GM23338 (cell line): ENCODE data around the gene UST. TPM values are rescaled to one million over a fixed set of nuclear protein-coding genes. Genes with fewer than 3 reads are reported as not detected.

ENCODE experiments used
- ATAC-seq: fragments of 200-7000 bp; cut with Tn5 transposase; 3 replicates; pipeline ENCODE4 v1.9.1; 2020
- DNase-seq: peaks from one replicate; pipeline ENCODE4 v3.0.0-alpha.2; 2015; ENCODE audit warnings: low spot score
- H2AFZ ChIP-seq: fragments of 200-600 bp; sonication (generic); 2 replicates; pipeline ENCODE4 v1.8.0; 2016; ENCODE audit warnings: antibody characterized with exemption, mild to moderate bottlenecking, moderate library complexity
- H3F3A ChIP-seq: fragments of 200-600 bp; sonication (generic); replicated peaks from 2 replicates; pipeline ENCODE4 v1.8.0; 2017; ENCODE audit warnings: antibody characterized with exemption, mixed run types, low read depth
- H3K27ac ChIP-seq: fragments of 200-600 bp; sonication (generic); 2 replicates; pipeline ENCODE4 v1.6.1; 2016; ENCODE audit warnings: low read depth
- H3K27me3 ChIP-seq: fragments of 200-600 bp; sonication (generic); 2 replicates; pipeline ENCODE4 v1.8.0; 2016; ENCODE audit warnings: mild to moderate bottlenecking, mixed run types, moderate library complexity; ENCODE audit not compliant: insufficient read depth
- H3K36me3 ChIP-seq: fragments of 200-600 bp; sonication (generic); 2 replicates; pipeline ENCODE4 v1.8.0; 2016; ENCODE audit warnings: mild to moderate bottlenecking; ENCODE audit not compliant: insufficient read depth
- H3K4me1 ChIP-seq: fragments of 200-600 bp; sonication (generic); 2 replicates; pipeline ENCODE4 v1.8.0; 2016; ENCODE audit warnings: mild to moderate bottlenecking, moderate library complexity; ENCODE audit not compliant: insufficient read depth
- H3K4me2 ChIP-seq: fragments of 200-600 bp; sonication (generic); 2 replicates; pipeline ENCODE4 v1.7.1; 2017; ENCODE audit warnings: mixed run types
- H3K4me3 ChIP-seq: fragments of 200-600 bp; sonication (generic); 2 replicates; pipeline ENCODE4 v1.6.1; 2016; ENCODE audit warnings: mixed run types
- H3K79me2 ChIP-seq: fragments of 200-600 bp; sonication (generic); replicated peaks from 2 replicates; pipeline ENCODE4 v1.8.0; 2017; ENCODE audit warnings: mild to moderate bottlenecking; ENCODE audit not compliant: insufficient read depth
- H3K9me2 ChIP-seq: fragments of 200-600 bp; sonication (generic); 2 replicates; pipeline ENCODE4 v1.8.0; 2017; ENCODE audit not compliant: insufficient read depth
- H4K20me1 ChIP-seq: fragments of 200-600 bp; sonication (generic); replicated peaks from 2 replicates; pipeline ENCODE4 v1.8.0; 2017; ENCODE audit warnings: mild to moderate bottlenecking; ENCODE audit not compliant: insufficient read depth
- H3K27ac Mint-ChIP-seq: 2 replicates; pipeline ENCODE4 v1.8.0; 2020; ENCODE audit warnings: inconsistent platforms, mild to moderate bottlenecking, moderate library complexity, mixed read lengths
- H3K27me3 Mint-ChIP-seq: 3 replicates; pipeline ENCODE4 v1.8.0; 2022; ENCODE audit warnings: low read depth, mild to moderate bottlenecking, moderate library complexity, mixed read lengths, inconsistent platforms; ENCODE audit not compliant: insufficient read depth, poor library complexity
- H3K36me3 Mint-ChIP-seq: 3 replicates; pipeline ENCODE4 v1.8.0; 2021; ENCODE audit warnings: low read depth, mild to moderate bottlenecking, inconsistent platforms, moderate library complexity, mixed read lengths
- H3K4me1 Mint-ChIP-seq: 3 replicates; pipeline ENCODE4 v1.8.0; 2020; ENCODE audit warnings: mild to moderate bottlenecking, inconsistent platforms, mixed read lengths
- H3K4me3 Mint-ChIP-seq: 3 replicates; pipeline ENCODE4 v1.8.0; 2021; ENCODE audit warnings: moderate library complexity, mild to moderate bottlenecking, inconsistent platforms, mixed read lengths
- H3K9me3 Mint-ChIP-seq: 3 replicates; pipeline ENCODE4 v1.8.0; 2020; ENCODE audit warnings: moderate library complexity, mild to moderate bottlenecking, inconsistent platforms, mixed read lengths
- CREB1 ChIP-seq: fragments of 250-450 bp; sonication (Bioruptor Pico); IDR thresholded peaks from 2 replicates; pipeline ENCODE4 v1.5.0; 2020; ENCODE audit warnings: low read depth, mild to moderate bottlenecking, moderate library complexity
- ETS1 ChIP-seq: IDR thresholded peaks from 2 replicates; pipeline ENCODE4 v1.6.1; 2016; ENCODE audit warnings: antibody characterized with exemption
- EZH2 ChIP-seq: fragments of 200-600 bp; sonication (generic); IDR thresholded peaks from one replicate; pipeline ENCODE4 v1.8.0; 2017; ENCODE audit warnings: antibody characterized with exemption, mild to moderate bottlenecking, low read depth; ENCODE audit not compliant: unreplicated experiment
- EZH2phosphoT487 ChIP-seq: fragments of 200-600 bp; sonication (generic); IDR thresholded peaks from one replicate; pipeline ENCODE4 v1.8.1; 2018; ENCODE audit warnings: antibody characterized with exemption; ENCODE audit not compliant: unreplicated experiment
- JUNB ChIP-seq: IDR thresholded peaks from one replicate; pipeline ENCODE4 v1.6.1; 2016; ENCODE audit warnings: antibody characterized with exemption; ENCODE audit not compliant: unreplicated experiment
- NANOG ChIP-seq: IDR thresholded peaks from 2 replicates; pipeline ENCODE4 v1.6.1; 2016; ENCODE audit warnings: antibody characterized with exemption, borderline replicate concordance
- POLR2AphosphoS5 ChIP-seq: IDR thresholded peaks from 2 replicates; pipeline ENCODE4 v1.6.1; 2016; ENCODE audit warnings: antibody characterized with exemption, low read depth
- REST ChIP-seq: IDR thresholded peaks from one replicate; pipeline ENCODE4 v1.6.1; 2018; ENCODE audit warnings: antibody characterized with exemption; ENCODE audit not compliant: unreplicated experiment
- STAT1 ChIP-seq: IDR thresholded peaks from one replicate; pipeline ENCODE4 v1.6.1; 2016; ENCODE audit warnings: antibody characterized with exemption; ENCODE audit not compliant: unreplicated experiment
- ZNF114 ChIP-seq: fragments of 250-450 bp; sonication (Bioruptor Pico); IDR thresholded peaks from 2 replicates; pipeline ENCODE4 v1.5.0; 2020; ENCODE audit warnings: mild to moderate bottlenecking, moderate library complexity
- ZNF331 ChIP-seq: fragments of 250-450 bp; sonication (Bioruptor Pico); IDR thresholded peaks from 2 replicates; pipeline ENCODE4 v1.5.0; 2020; ENCODE audit warnings: low read depth, mild to moderate bottlenecking, moderate library complexity
- polyA plus RNA-seq: library from polyadenylated mRNA; unstranded; fragments of >200 nt; fragmentation: Nextera tagmentation; extraction: Ambion mirVana; gene quantifications from 2 replicates; pipeline ENCODE4 v1.2.1, GENCODE V29; 2016
- total RNA-seq: library from RNA; depleted of rRNA; stranded (reverse); fragments of >200 nt; shearing (Covaris generic); gene quantifications from 2 replicates; pipeline ENCODE4 v1.2.3, GENCODE V29; 2014
- TF ChIP-seq, protein P1 (sequence below), 2 experiments: fragments of 200-600 bp in 1 of 2; sonication (generic) in 1 of 2; conservative IDR thresholded peaks; 2 replicates each; pipeline versions ENCODE4 v1.5.1 to v1.6.1; 2016 to 2017; ENCODE audit warnings: antibody characterized with exemption in 2 of 2, low read depth in 2 of 2, mild to moderate bottlenecking in 2 of 2, moderate library complexity in 1 of 2
- TF ChIP-seq, protein P2 (sequence below): fragments of 250-450 bp; sonication (Bioruptor Pico); IDR thresholded peaks from 2 replicates; pipeline ENCODE4 v1.5.0; 2020; ENCODE audit warnings: mild to moderate bottlenecking, moderate library complexity

UST gene
- total and polyA plus RNA-seq, 2 experiments from 2014 or later: 12.6 to 33.0 TPM

DNA sequence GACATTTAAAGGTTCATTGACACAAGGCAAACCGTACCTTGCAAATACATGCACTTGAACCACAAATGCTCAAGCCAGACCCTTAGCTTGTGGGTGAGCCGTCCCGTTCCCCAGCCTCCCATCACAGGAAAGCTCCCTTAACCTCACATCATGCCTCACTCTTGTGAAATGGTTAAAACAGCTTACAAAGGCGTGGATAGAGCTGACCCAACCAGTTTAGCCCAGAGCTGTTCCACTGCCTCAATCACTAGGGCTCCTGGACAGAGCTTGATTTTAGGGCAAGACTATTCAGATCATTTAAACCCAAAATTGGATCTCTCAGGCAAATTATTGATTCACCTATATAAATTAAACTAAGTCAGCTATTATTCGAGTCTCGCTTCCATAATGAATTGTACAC, 341.1 kb downstream of the UST start:
- no peak overlapping the region for H3K27ac Mint-ChIP-seq
- no peaks in the 10 kb centered on the region for H3K9me2 ChIP-seq
- no peaks in the 10 kb centered on the region for H3K9me3 Mint-ChIP-seq
- no peaks in the 10 kb centered on the region for H3K4me1 ChIP-seq
- no peaks in the 10 kb centered on the region for H3K27me3 ChIP-seq
- H3F3A ChIP-seq: no peaks in the 10 kb centered on the region
- ATAC-seq (peak; percentile 45; the same call in 1 of the 3 replicates), DNase-seq (no peak)
- no peaks in the 10 kb centered on the region; the same call in 1 of the 2 replicates for H4K20me1 ChIP-seq
- no peaks in the 10 kb centered on the region for H3K4me1 Mint-ChIP-seq
- H3K79me2 ChIP-seq: no peaks in the 10 kb centered on the region
- H3K36me3 ChIP-seq: no peaks in the 10 kb centered on the region
- H3K4me2 ChIP-seq: no peak overlapping the region
- peaks cover 3% of the 10 kb centered on the region for H3K27me3 Mint-ChIP-seq
- H3K4me3 Mint-ChIP-seq: no peak overlapping the region
- no peak overlapping the region for H3K4me3 ChIP-seq
- H3K36me3 Mint-ChIP-seq: no peaks in the 10 kb centered on the region
- TF ChIP-seq, protein P1, sequence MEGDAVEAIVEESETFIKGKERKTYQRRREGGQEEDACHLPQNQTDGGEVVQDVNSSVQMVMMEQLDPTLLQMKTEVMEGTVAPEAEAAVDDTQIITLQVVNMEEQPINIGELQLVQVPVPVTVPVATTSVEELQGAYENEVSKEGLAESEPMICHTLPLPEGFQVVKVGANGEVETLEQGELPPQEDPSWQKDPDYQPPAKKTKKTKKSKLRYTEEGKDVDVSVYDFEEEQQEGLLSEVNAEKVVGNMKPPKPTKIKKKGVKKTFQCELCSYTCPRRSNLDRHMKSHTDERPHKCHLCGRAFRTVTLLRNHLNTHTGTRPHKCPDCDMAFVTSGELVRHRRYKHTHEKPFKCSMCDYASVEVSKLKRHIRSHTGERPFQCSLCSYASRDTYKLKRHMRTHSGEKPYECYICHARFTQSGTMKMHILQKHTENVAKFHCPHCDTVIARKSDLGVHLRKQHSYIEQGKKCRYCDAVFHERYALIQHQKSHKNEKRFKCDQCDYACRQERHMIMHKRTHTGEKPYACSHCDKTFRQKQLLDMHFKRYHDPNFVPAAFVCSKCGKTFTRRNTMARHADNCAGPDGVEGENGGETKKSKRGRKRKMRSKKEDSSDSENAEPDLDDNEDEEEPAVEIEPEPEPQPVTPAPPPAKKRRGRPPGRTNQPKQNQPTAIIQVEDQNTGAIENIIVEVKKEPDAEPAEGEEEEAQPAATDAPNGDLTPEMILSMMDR (conservative IDR thresholded peaks at IDR 0.05; ENCODE audit: low read depth in 2 of 2): no peak
- TF ChIP-seq, protein P2, sequence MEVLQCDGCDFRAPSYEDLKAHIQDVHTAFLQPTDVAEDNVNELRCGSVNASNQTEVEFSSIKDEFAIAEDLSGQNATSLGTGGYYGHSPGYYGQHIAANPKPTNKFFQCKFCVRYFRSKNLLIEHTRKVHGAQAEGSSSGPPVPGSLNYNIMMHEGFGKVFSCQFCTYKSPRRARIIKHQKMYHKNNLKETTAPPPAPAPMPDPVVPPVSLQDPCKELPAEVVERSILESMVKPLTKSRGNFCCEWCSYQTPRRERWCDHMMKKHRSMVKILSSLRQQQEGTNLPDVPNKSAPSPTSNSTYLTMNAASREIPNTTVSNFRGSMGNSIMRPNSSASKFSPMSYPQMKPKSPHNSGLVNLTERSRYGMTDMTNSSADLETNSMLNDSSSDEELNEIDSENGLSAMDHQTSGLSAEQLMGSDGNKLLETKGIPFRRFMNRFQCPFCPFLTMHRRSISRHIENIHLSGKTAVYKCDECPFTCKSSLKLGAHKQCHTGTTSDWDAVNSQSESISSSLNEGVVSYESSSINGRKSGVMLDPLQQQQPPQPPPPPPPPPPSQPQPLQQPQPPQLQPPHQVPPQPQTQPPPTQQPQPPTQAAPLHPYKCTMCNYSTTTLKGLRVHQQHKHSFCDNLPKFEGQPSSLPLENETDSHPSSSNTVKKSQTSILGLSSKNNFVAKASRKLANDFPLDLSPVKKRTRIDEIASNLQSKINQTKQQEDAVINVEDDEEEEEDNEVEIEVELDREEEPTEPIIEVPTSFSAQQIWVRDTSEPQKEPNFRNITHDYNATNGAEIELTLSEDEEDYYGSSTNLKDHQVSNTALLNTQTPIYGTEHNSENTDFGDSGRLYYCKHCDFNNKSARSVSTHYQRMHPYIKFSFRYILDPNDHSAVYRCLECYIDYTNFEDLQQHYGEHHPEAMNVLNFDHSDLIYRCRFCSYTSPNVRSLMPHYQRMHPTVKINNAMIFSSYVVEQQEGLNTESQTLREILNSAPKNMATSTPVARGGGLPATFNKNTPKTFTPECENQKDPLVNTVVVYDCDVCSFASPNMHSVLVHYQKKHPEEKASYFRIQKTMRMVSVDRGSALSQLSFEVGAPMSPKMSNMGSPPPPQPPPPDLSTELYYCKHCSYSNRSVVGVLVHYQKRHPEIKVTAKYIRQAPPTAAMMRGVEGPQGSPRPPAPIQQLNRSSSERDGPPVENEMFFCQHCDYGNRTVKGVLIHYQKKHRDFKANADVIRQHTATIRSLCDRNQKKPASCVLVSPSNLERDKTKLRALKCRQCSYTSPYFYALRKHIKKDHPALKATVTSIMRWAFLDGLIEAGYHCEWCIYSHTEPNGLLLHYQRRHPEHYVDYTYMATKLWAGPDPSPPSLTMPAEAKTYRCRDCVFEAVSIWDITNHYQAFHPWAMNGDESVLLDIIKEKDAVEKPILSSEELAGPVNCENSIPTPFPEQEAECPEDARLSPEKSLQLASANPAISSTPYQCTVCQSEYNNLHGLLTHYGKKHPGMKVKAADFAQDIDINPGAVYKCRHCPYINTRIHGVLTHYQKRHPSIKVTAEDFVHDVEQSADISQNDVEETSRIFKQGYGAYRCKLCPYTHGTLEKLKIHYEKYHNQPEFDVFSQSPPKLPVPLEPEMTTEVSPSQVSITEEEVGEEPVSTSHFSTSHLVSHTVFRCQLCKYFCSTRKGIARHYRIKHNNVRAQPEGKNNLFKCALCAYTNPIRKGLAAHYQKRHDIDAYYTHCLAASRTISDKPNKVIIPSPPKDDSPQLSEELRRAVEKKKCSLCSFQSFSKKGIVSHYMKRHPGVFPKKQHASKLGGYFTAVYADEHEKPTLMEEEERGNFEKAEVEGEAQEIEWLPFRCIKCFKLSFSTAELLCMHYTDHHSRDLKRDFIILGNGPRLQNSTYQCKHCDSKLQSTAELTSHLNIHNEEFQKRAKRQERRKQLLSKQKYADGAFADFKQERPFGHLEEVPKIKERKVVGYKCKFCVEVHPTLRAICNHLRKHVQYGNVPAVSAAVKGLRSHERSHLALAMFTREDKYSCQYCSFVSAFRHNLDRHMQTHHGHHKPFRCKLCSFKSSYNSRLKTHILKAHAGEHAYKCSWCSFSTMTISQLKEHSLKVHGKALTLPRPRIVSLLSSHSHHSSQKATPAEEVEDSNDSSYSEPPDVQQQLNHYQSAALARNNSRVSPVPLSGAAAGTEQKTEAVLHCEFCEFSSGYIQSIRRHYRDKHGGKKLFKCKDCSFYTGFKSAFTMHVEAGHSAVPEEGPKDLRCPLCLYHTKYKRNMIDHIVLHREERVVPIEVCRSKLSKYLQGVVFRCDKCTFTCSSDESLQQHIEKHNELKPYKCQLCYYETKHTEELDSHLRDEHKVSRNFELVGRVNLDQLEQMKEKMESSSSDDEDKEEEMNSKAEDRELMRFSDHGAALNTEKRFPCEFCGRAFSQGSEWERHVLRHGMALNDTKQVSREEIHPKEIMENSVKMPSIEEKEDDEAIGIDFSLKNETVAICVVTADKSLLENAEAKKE: no peak
- TF ChIP-seq STAT1 (no peak), POLR2AphosphoS5 (no peak), NANOG (no peak), EZH2 (no peak), EZH2phosphoT487 (no peak), REST (no peak), CREB1 (CRISPR knock-in tag) (no peak), JUNB (no peak), ZNF114 (no peak), ETS1 (no peak), ZNF331 (CRISPR knock-in tag) (no peak)
- H2AFZ ChIP-seq: no peak overlapping the region
- no peak overlapping the region for H3K27ac ChIP-seq
